Ovary (tissue), 3 donors: ENCODE data around the gene ARHGAP27.

Source experiments
- CTCF ChIP-seq, 3 donors: fragments of 450-650 bp in 2 of 3; fragments of 200-600 bp in 1 of 3; IDR thresholded peaks; one replicate each; pipeline versions ENCODE4 v1.5.1 to v1.8.0; 2016 to 2022; ENCODE audit warnings: antibody characterized with exemption in 3 of 3, mild to moderate bottlenecking in 1 of 3
- POLR2A ChIP-seq: fragments of 450-650 bp; IDR thresholded peaks from one replicate; pipeline ENCODE4 v1.6.1; 2017; ENCODE audit warnings: antibody characterized with exemption, mild to moderate bottlenecking, moderate library complexity
- donor health status: DM: no; HTN: no; CAD: no.

- TF ChIP-seq CTCF (IDR thresholded peaks at IDR 0.05): no peak
- no peak for TF ChIP-seq POLR2A
These were observed 86.3 kb downstream of the ARHGAP27 start for GRCh38 chr17:45346216-45347015.
